Lower leg skin (tissue), 3 donors: Measurements from ENCODE around the gene HS6ST3.

Source experiments
- POLR2A ChIP-seq, 2 donors: fragments of 450-650 bp; IDR thresholded peaks; one replicate each; pipeline ENCODE4 v1.6.1; 2016 to 2017; ENCODE audit warnings: antibody characterized with exemption in 2 of 2, mild to moderate bottlenecking in 1 of 2, moderate library complexity in 1 of 2
- TF ChIP-seq, protein P1 (sequence below), 3 donors: fragments of 450-650 bp; IDR thresholded peaks; one replicate each; pipeline ENCODE4 v1.5.1; 2016; ENCODE audit warnings: antibody characterized with exemption in 3 of 3, mild to moderate bottlenecking in 3 of 3, moderate library complexity in 2 of 3

DNA sequence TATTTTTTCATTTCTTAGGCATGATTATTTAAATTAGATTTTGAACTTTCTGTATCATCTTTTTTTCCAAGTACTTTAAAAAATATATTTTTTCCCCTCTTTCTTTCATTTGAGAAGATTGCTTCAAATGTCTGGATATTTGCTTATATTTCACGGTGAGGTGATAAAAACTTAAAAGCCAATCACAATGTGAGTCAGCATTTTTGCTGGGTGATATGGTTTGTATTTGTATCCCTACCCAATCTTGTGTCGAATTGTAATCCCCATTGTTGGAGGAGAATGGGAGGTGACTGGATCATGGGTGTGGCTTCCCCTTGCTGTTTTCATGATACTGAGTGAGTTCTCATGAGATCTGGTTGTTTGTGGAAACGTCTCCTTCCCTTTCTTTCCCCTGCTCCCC is 583.9 kb downstream of the HS6ST3 start:
- TF ChIP-seq, protein P1, sequence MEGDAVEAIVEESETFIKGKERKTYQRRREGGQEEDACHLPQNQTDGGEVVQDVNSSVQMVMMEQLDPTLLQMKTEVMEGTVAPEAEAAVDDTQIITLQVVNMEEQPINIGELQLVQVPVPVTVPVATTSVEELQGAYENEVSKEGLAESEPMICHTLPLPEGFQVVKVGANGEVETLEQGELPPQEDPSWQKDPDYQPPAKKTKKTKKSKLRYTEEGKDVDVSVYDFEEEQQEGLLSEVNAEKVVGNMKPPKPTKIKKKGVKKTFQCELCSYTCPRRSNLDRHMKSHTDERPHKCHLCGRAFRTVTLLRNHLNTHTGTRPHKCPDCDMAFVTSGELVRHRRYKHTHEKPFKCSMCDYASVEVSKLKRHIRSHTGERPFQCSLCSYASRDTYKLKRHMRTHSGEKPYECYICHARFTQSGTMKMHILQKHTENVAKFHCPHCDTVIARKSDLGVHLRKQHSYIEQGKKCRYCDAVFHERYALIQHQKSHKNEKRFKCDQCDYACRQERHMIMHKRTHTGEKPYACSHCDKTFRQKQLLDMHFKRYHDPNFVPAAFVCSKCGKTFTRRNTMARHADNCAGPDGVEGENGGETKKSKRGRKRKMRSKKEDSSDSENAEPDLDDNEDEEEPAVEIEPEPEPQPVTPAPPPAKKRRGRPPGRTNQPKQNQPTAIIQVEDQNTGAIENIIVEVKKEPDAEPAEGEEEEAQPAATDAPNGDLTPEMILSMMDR (IDR thresholded peaks at IDR 0.05) = no peak
- no peak for TF ChIP-seq POLR2A (IDR thresholded peaks at IDR 0.05)
